Measurements from ENCODE around the gene ENOPH1. TPM values are rescaled to one million over a fixed set of nuclear protein-coding genes. Genes with fewer than 3 reads are reported as not detected.

ENOPH1 gene
- polyA plus RNA-seq, 1 donor from 2014 or later: 159 TPM

GRCh38 chr4:82434949-82435348 lies 4.6 kb downstream of the ENOPH1 start:
- Histone ChIP-seq H2AFZ (ENCODE audit: low read depth, low read length) (no peak overlapping the region), H4K20me1 (ENCODE audit: insufficient read depth) (no peaks in the 10 kb centered on the region), H3K27ac (ENCODE audit: low read length) (no peak overlapping the region), H3K9me2 (ENCODE audit: insufficient read depth, low read length) (no peaks in the 10 kb centered on the region), H3K79me2 (replicated peaks; ENCODE audit: insufficient read depth, low read length) (peaks cover 68% of the 10 kb centered on the region), H3K9ac (ENCODE audit: low read length) (no peak overlapping the region), H3F3A (ENCODE audit: insufficient read depth, low read length, poor library complexity, severe bottlenecking) (no peaks in the 10 kb centered on the region), H3K4me2 (ENCODE audit: low read length) (no peak overlapping the region), H3K36me3 (ENCODE audit: insufficient read depth, low read length) (no peaks in the 10 kb centered on the region), H3K4me3 (ENCODE audit: low read length) (no peak overlapping the region), H3K9me3 (ENCODE audit: low read length) (no peaks in the 10 kb centered on the region), H3K27me3 (ENCODE audit: insufficient read depth, low read depth, low read length) (no peaks in the 10 kb centered on the region)
- TF ChIP-seq SMC3 (conservative IDR thresholded peaks at IDR 0.05; ENCODE audit: poor library complexity): no peak
- no peak for TF ChIP-seq MXI1 (conservative IDR thresholded peaks at IDR 0.05; ENCODE audit: poor library complexity, severe bottlenecking)
- no peak for TF ChIP-seq POLR2AphosphoS5 (IDR thresholded peaks at IDR 0.05)
- TF ChIP-seq, protein P1, sequence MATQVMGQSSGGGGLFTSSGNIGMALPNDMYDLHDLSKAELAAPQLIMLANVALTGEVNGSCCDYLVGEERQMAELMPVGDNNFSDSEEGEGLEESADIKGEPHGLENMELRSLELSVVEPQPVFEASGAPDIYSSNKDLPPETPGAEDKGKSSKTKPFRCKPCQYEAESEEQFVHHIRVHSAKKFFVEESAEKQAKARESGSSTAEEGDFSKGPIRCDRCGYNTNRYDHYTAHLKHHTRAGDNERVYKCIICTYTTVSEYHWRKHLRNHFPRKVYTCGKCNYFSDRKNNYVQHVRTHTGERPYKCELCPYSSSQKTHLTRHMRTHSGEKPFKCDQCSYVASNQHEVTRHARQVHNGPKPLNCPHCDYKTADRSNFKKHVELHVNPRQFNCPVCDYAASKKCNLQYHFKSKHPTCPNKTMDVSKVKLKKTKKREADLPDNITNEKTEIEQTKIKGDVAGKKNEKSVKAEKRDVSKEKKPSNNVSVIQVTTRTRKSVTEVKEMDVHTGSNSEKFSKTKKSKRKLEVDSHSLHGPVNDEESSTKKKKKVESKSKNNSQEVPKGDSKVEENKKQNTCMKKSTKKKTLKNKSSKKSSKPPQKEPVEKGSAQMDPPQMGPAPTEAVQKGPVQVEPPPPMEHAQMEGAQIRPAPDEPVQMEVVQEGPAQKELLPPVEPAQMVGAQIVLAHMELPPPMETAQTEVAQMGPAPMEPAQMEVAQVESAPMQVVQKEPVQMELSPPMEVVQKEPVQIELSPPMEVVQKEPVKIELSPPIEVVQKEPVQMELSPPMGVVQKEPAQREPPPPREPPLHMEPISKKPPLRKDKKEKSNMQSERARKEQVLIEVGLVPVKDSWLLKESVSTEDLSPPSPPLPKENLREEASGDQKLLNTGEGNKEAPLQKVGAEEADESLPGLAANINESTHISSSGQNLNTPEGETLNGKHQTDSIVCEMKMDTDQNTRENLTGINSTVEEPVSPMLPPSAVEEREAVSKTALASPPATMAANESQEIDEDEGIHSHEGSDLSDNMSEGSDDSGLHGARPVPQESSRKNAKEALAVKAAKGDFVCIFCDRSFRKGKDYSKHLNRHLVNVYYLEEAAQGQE (IDR thresholded peaks at IDR 0.05; ENCODE audit: borderline replicate concordance): no peak
- no peak for TF ChIP-seq EP300 (conservative IDR thresholded peaks at IDR 0.05; ENCODE audit: poor library complexity, severe bottlenecking)
- TF ChIP-seq, protein P2, sequence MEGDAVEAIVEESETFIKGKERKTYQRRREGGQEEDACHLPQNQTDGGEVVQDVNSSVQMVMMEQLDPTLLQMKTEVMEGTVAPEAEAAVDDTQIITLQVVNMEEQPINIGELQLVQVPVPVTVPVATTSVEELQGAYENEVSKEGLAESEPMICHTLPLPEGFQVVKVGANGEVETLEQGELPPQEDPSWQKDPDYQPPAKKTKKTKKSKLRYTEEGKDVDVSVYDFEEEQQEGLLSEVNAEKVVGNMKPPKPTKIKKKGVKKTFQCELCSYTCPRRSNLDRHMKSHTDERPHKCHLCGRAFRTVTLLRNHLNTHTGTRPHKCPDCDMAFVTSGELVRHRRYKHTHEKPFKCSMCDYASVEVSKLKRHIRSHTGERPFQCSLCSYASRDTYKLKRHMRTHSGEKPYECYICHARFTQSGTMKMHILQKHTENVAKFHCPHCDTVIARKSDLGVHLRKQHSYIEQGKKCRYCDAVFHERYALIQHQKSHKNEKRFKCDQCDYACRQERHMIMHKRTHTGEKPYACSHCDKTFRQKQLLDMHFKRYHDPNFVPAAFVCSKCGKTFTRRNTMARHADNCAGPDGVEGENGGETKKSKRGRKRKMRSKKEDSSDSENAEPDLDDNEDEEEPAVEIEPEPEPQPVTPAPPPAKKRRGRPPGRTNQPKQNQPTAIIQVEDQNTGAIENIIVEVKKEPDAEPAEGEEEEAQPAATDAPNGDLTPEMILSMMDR (IDR thresholded peaks at IDR 0.05; ENCODE audit: poor library complexity, severe bottlenecking): no peak
- no peak for TF ChIP-seq RAD21 (conservative IDR thresholded peaks at IDR 0.05)
- no peak for TF ChIP-seq TAF1 (IDR thresholded peaks at IDR 0.05; ENCODE audit: low read depth)
- TF ChIP-seq EZH2 (IDR thresholded peaks at IDR 0.05; ENCODE audit: borderline replicate concordance, insufficient read depth, low read length, poor library complexity, severe bottlenecking): no peak

DNA sequence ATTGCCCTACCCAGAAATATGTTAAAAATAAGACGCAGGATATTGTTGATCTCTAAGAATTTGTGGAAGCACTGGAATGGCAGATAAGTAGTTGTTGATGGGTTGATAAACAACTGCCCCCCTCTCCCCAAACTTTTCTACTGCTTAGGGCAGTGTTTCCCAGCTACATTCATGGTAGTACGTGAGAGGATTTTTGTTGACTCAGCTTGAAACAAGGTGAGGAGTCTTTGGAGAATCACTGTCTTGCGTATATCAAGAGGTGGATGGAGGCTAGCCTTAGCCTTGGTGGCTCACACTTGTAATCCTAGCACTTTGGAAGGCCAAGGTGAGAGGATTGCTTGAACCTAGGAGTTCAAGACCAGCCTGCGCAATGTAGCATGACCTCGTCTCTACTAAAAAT lies 5.7 kb downstream of the ENOPH1 start:
- Histone ChIP-seq H3K27ac (ENCODE audit: low read length) (no peak overlapping the region), H3K4me3 (ENCODE audit: low read length) (no peak overlapping the region), H2AFZ (ENCODE audit: low read depth, low read length) (no peak overlapping the region), H3K27me3 (ENCODE audit: insufficient read depth, low read depth, low read length) (no peaks in the 10 kb centered on the region), H4K20me1 (ENCODE audit: insufficient read depth) (no peaks in the 10 kb centered on the region), H3K9ac (ENCODE audit: low read length) (no peak overlapping the region), H3K9me2 (ENCODE audit: insufficient read depth, low read length) (no peaks in the 10 kb centered on the region), H3K36me3 (ENCODE audit: insufficient read depth, low read length) (no peaks in the 10 kb centered on the region), H3K79me2 (replicated peaks; ENCODE audit: insufficient read depth, low read length) (peaks cover 76% of the 10 kb centered on the region), H3K9me3 (ENCODE audit: low read length) (no peaks in the 10 kb centered on the region), H3K4me2 (ENCODE audit: low read length) (no peak overlapping the region), H3F3A (ENCODE audit: insufficient read depth, low read length, poor library complexity, severe bottlenecking) (no peaks in the 10 kb centered on the region)
- no peak for TF ChIP-seq SMC3 (conservative IDR thresholded peaks at IDR 0.05; ENCODE audit: poor library complexity)
- no peak for TF ChIP-seq POLR2AphosphoS5 (IDR thresholded peaks at IDR 0.05)
- TF ChIP-seq MXI1 (conservative IDR thresholded peaks at IDR 0.05; ENCODE audit: poor library complexity, severe bottlenecking): no peak
- TF ChIP-seq, protein P1 (IDR thresholded peaks at IDR 0.05; ENCODE audit: borderline replicate concordance): no peak
- TF ChIP-seq, protein P2 (IDR thresholded peaks at IDR 0.05; ENCODE audit: poor library complexity, severe bottlenecking): no peak
- TF ChIP-seq RAD21 (conservative IDR thresholded peaks at IDR 0.05): no peak
- TF ChIP-seq EP300 (conservative IDR thresholded peaks at IDR 0.05; ENCODE audit: poor library complexity, severe bottlenecking): no peak
- TF ChIP-seq EZH2 (IDR thresholded peaks at IDR 0.05; ENCODE audit: borderline replicate concordance, insufficient read depth, low read length, poor library complexity, severe bottlenecking): no peak
- TF ChIP-seq TAF1 (IDR thresholded peaks at IDR 0.05; ENCODE audit: low read depth): no peak
